CD8-positive, alpha-beta memory T cell (primary cell): ENCODE results near the gene CKMT1A. TPM values are rescaled to one million over a fixed set of nuclear protein-coding genes. Genes with fewer than 3 reads are reported as not detected.
"Not testable (repeated sequence)": the region's sequence is repeated elsewhere in the genome, so short reads cannot be mapped to it uniquely, and the experiment has no call there.

Experiments
- CTCF ChIA-PET: fragments of 350-600 bp; sonication (Branson Sonifier 250); formaldehyde crosslinking; loops from one replicate; lab custom pipeline; 2021; ENCODE audit warnings: antibody characterized with exemption; lab: Charles Lee
- POLR2A ChIA-PET: fragments of 350-600 bp; sonication (Branson Sonifier 250); formaldehyde crosslinking; loops from one replicate; lab custom pipeline; 2021; ENCODE audit warnings: antibody characterized with exemption; lab: Charles Lee
- DNase-seq, 5 donors: peaks; one replicate each; pipeline versions ENCODE4 v3.0.0 to v3.0.0-alpha.2; 2020 to 2022; ENCODE audit warnings: mixed read lengths in 1 of 5
- H3K27ac ChIP-seq: one replicate; pipeline ENCODE4 v1.7.0; 2013; ENCODE audit warnings: low read depth, mild to moderate bottlenecking, low read length, moderate library complexity
- H3K27me3 ChIP-seq: 2 replicates; pipeline ENCODE4 v1.7.0; 2013; ENCODE audit warnings: low read length, mild to moderate bottlenecking; ENCODE audit not compliant: insufficient read depth, poor library complexity, severe bottlenecking
- H3K36me3 ChIP-seq: 2 replicates; pipeline ENCODE4 v1.7.0; 2013; ENCODE audit warnings: mild to moderate bottlenecking, low read length, moderate library complexity; ENCODE audit not compliant: insufficient read depth
- H3K4me1 ChIP-seq: 2 replicates; pipeline ENCODE4 v1.7.0; 2013; ENCODE audit warnings: mild to moderate bottlenecking, low read length, moderate library complexity; ENCODE audit not compliant: insufficient read depth
- H3K4me3 ChIP-seq: 2 replicates; pipeline ENCODE4 v1.7.0; 2013; ENCODE audit warnings: mild to moderate bottlenecking, low read length
- H3K9me3 ChIP-seq: 2 replicates; pipeline ENCODE4 v1.7.0; 2013; ENCODE audit warnings: mild to moderate bottlenecking, low read length
- H3K27ac Mint-ChIP-seq, 8 donors: one replicate each; pipeline ENCODE4 v1.8.0; 2020 to 2021; ENCODE audit warnings: mixed read lengths in 8 of 8, mild to moderate bottlenecking in 6 of 8, inconsistent platforms in 3 of 8, moderate library complexity in 3 of 8
- H3K27me3 Mint-ChIP-seq, 2 donors: one replicate each; pipeline ENCODE4 v1.8.0; 2020 to 2021; ENCODE audit warnings: mixed read lengths in 2 of 2, mild to moderate bottlenecking in 1 of 2, moderate library complexity in 1 of 2
- H3K36me3 Mint-ChIP-seq, 3 donors: one replicate each; pipeline ENCODE4 v1.8.0; 2020 to 2021; ENCODE audit warnings: mixed read lengths in 3 of 3, inconsistent platforms in 1 of 3, mild to moderate bottlenecking in 1 of 3
- H3K4me1 Mint-ChIP-seq, 3 donors: one replicate each; pipeline ENCODE4 v1.8.0; 2020 to 2021; ENCODE audit warnings: mixed read lengths in 3 of 3, inconsistent platforms in 1 of 3, mild to moderate bottlenecking in 1 of 3
- H3K4me3 Mint-ChIP-seq, 7 donors: one replicate each; pipeline ENCODE4 v1.8.0; 2020 to 2021; ENCODE audit warnings: mixed read lengths in 7 of 7, mild to moderate bottlenecking in 6 of 7, moderate library complexity in 4 of 7, inconsistent platforms in 2 of 7
- H3K9me3 Mint-ChIP-seq, 5 donors: one replicate each; pipeline ENCODE4 v1.8.0; 2020 to 2022; ENCODE audit warnings: mixed read lengths in 5 of 5, mild to moderate bottlenecking in 3 of 5, moderate library complexity in 2 of 5, inconsistent platforms in 1 of 5
- polyA plus RNA-seq: library from polyadenylated mRNA; unstranded; fragments of 300-500 nt; fragmentation: Illumina TruSeq; gene quantifications from one replicate; pipeline ENCODE4 v1.2.3, GENCODE V29; 2021
- total RNA-seq, 2 experiments: library from RNA; stranded (reverse); gene quantifications; one replicate each; pipeline ENCODE4 v1.2.3, GENCODE V29; 2021

Gene CKMT1A
- total and polyA plus RNA-seq, 3 experiments from 2014 or later: not detected

- Mint-ChIP-seq H3K27me3 (peaks cover 5 to 6% of the 10 kb centered on the region in 2 donors), H3K4me3 (no peak overlapping the region), H3K36me3 (no peaks in the 10 kb centered on the region), H3K27ac (no peak overlapping the region), H3K9me3 (peaks cover 0 to 2% (median 0%) of the 10 kb centered on the region in 5 donors), H3K4me1 (no peaks in the 10 kb centered on the region)
- Histone ChIP-seq H3K4me3 (no peak overlapping the region), H3K27ac (no peak overlapping the region), H3K9me3 (no peaks in the 10 kb centered on the region), H3K36me3 (no peaks in the 10 kb centered on the region), H3K27me3 (no peaks in the 10 kb centered on the region), H3K4me1 (no peaks in the 10 kb centered on the region)
- DNase-seq: no peak
- POLR2A ChIA-PET: no interaction called here
- CTCF ChIA-PET: no interaction called here
Observed at GRCh38 chr15:43735416-43735815, 41.8 kb downstream of the CKMT1A start.

- Histone ChIP-seq H3K4me3 (peak within 1 kb of the TSS; percentile 97), H3K27ac (peak within 1 kb of the TSS; percentile 87), H3K4me1 (peaks cover 31% of the 10 kb centered on the region)
- H3K36me3 ChIP-seq, H3K9me3 Mint-ChIP-seq, H3K27me3 ChIP-seq, H3K27me3 Mint-ChIP-seq, H3K9me3 ChIP-seq: not testable (repeated sequence)
- Mint-ChIP-seq H3K36me3 (peaks cover 0 to 17% (median 2%) of the 10 kb centered on the region in 3 donors), H3K27ac (peak within 1 kb of the TSS; percentile 94 to 99 (median 98)), H3K4me1 (peaks cover 31 to 47% (median 42%) of the 10 kb centered on the region in 3 donors), H3K4me3 (peak within 1 kb of the TSS; percentile 92 to 98 (median 97))
- ChIA-PET POLR2A (interaction anchor here (1.2 to 1.5 kb wide), 2 partner anchors 31 to 236 kb away, joined by 6 read pairs; partner anchors contain the start of gene ELL3), CTCF (interaction anchor here (1.9 kb wide), 1 partner anchor 31 kb away, joined by 5 read pairs; the partner anchor contains the start of gene ELL3)
- DNase-seq: peak; percentile 80 to 91 (median 87)
Observed at GRCh38 chr15:43746245-43746902, 52.7 kb downstream of the CKMT1A start, which contains the start of gene PDIA3. TSS of gene PDIA3 (plus strand) at chr15:43746438. CDS start at chr15:43746540, 102 bp downstream.

GRCh38 chr15:43746903-43747309, 53.2 kb downstream of the CKMT1A start:
- not testable (repeated sequence) for H3K9me3 Mint-ChIP-seq, H3K27me3 ChIP-seq, H3K36me3 ChIP-seq, H3K9me3 ChIP-seq, H3K27me3 Mint-ChIP-seq
- Mint-ChIP-seq H3K27ac (peak overlapping the region; percentile 94 to 99 (median 98)), H3K36me3 (peaks cover 0 to 20% (median 2%) of the 10 kb centered on the region in 3 donors), H3K4me3 (peak overlapping the region; percentile 92 to 98 (median 97)), H3K4me1 (peaks cover 37 to 52% (median 48%) of the 10 kb centered on the region in 3 donors)
- peak overlapping the region; percentile 97 for H3K4me3 ChIP-seq
- ChIA-PET POLR2A (interaction anchor here (0.9 to 1.5 kb wide), 2 partner anchors 30 kb away, joined by 3 to 6 read pairs; partner anchors contain the start of gene ELL3), CTCF (interaction anchor here (1.9 kb wide), 1 partner anchor 30 kb away, joined by 5 read pairs; the partner anchor contains the start of gene ELL3)
- peak in 1 of 5 donors; percentile 7 for DNase-seq
- H3K27ac ChIP-seq: peak overlapping the region; percentile 87
- H3K4me1 ChIP-seq: peaks cover 36% of the 10 kb centered on the region

- ChIA-PET CTCF (interaction anchor here (1.5 kb wide), 1 partner anchor 22 kb away, joined by 5 read pairs; no protein-coding TSS in a partner anchor), POLR2A (no interaction called here)
- Histone ChIP-seq H3K27ac (no peak overlapping the region), H3K36me3 (peaks cover 14% of the 10 kb centered on the region), H3K27me3 (no peaks in the 10 kb centered on the region), H3K9me3 (no peaks in the 10 kb centered on the region), H3K4me1 (peaks cover 51% of the 10 kb centered on the region), H3K4me3 (no peak overlapping the region)
- Mint-ChIP-seq H3K9me3 (no peaks in the 10 kb centered on the region), H3K27ac (peak overlapping the region; percentile 69 to 99 (median 94)), H3K36me3 (peaks cover 0 to 34% (median 2%) of the 10 kb centered on the region in 3 donors), H3K27me3 (no peaks in the 10 kb centered on the region), H3K4me1 (peaks cover 48 to 67% (median 56%) of the 10 kb centered on the region in 3 donors), H3K4me3 (peak overlapping the region; percentile 85 to 97 (median 96))
- DNase-seq: peak in 2 of 5 donors; percentile 40 to 54
Observed at GRCh38 chr15:43748376-43748775, 54.7 kb downstream of the CKMT1A start.

Other genes starting within 250 kb of the CKMT1A start
- 10 to 100 TPM; 28.7 to 29.1 TPM for gene TP53BP1, start 200.7 kb upstream of the CKMT1A start, total RNA-seq
- 8.2 TPM for gene TP53BP1, start 200.7 kb upstream of the CKMT1A start, polyA plus RNA-seq
- under 1 TPM; 0.75 to 0.92 TPM for gene MAP1A, start 176.3 kb upstream of the CKMT1A start, total RNA-seq
- gene MAP1A, start 176.3 kb upstream of the CKMT1A start, polyA plus RNA-seq: 0.09 TPM
- 10 to 100 TPM; 26.9 to 35.6 TPM for gene PPIP5K1, start 103.7 kb upstream of the CKMT1A start, total RNA-seq
- gene PPIP5K1, start 103.7 kb upstream of the CKMT1A start, polyA plus RNA-seq: 7.1 TPM
- gene CKMT1B, start 99.8 kb upstream of the CKMT1A start, total RNA-seq: not detected
- gene CKMT1B, start 99.8 kb upstream of the CKMT1A start, polyA plus RNA-seq: not detected
- gene STRC, start 75.1 kb upstream of the CKMT1A start, total RNA-seq: under 1 TPM; 0.27 to 0.63 TPM
- not detected for gene STRC, start 75.1 kb upstream of the CKMT1A start, polyA plus RNA-seq
- 1 to 10 TPM in 1 of 2 experiments, under 1 TPM in 1; 0.77 to 1.1 TPM for gene CATSPER2, start 45.0 kb upstream of the CKMT1A start, total RNA-seq
- 3.1 TPM for gene CATSPER2, start 45.0 kb upstream of the CKMT1A start, polyA plus RNA-seq
- gene PDIA3, start 52.6 kb downstream of the CKMT1A start, total RNA-seq: 100 to 1,000 TPM; 336 to 338 TPM
- 383 TPM for gene PDIA3, start 52.6 kb downstream of the CKMT1A start, polyA plus RNA-seq
- gene ELL3, start 83.1 kb downstream of the CKMT1A start, total RNA-seq: 1 to 10 TPM in 1 of 2 experiments, under 1 TPM in 1; 0.49 to 1.8 TPM
- gene ELL3, start 83.1 kb downstream of the CKMT1A start, polyA plus RNA-seq: 0.24 TPM
- 100 to 1,000 TPM; 624 to 632 TPM for gene SERF2, start 98.5 kb downstream of the CKMT1A start, total RNA-seq
- gene SERF2, start 98.5 kb downstream of the CKMT1A start, polyA plus RNA-seq: 1,932 TPM
- gene SERINC4, start 106.4 kb downstream of the CKMT1A start, total RNA-seq: under 1 TPM; 0.20 to 0.26 TPM
- 2.2 TPM for gene SERINC4, start 106.4 kb downstream of the CKMT1A start, polyA plus RNA-seq
- 10 to 100 TPM; 28.5 to 32.7 TPM for gene HYPK, start 106.7 kb downstream of the CKMT1A start, total RNA-seq
- gene HYPK, start 106.7 kb downstream of the CKMT1A start, polyA plus RNA-seq: 11.9 TPM
- 10 to 100 TPM; 49.8 to 50.1 TPM for gene MFAP1, start 130.8 kb downstream of the CKMT1A start, total RNA-seq
- gene MFAP1, start 130.8 kb downstream of the CKMT1A start, polyA plus RNA-seq: 16.8 TPM
- 10 to 100 TPM; 71.4 to 75.6 TPM for gene WDR76, start 133.1 kb downstream of the CKMT1A start, total RNA-seq
- gene WDR76, start 133.1 kb downstream of the CKMT1A start, polyA plus RNA-seq: 7.5 TPM